ENCODE results near the gene CCDC30. TPM values are rescaled to one million over a fixed set of nuclear protein-coding genes. Genes with fewer than 3 reads are reported as not detected.

Gene CCDC30
- total RNA-seq, 1 experiment from 2014 or later: 4.4 TPM

- intact Hi-C loops (cut with micrococcal nuclease; ENCODE audit: unreplicated experiment): no loop called here
- peaks cover 57% of the 10 kb centered on the region for H3K4me1 Mint-ChIP-seq (ENCODE audit: low read depth, unreplicated experiment)
Measured at GRCh38 chr1:42682739-42683531, 219.8 kb downstream of the CCDC30 start.

GRCh38 chr1:42684139-42684538 lies 221.1 kb downstream of the CCDC30 start:
- Mint-ChIP-seq H3K36me3 (ENCODE audit: insufficient read depth, unreplicated experiment) (peaks cover 75% of the 10 kb centered on the region), H3K4me3 (ENCODE audit: low read depth, unreplicated experiment) (peak overlapping the region; percentile 80), H3K27me3 (ENCODE audit: unreplicated experiment) (no peaks in the 10 kb centered on the region), H3K9me3 (ENCODE audit: low read depth, unreplicated experiment) (no peaks in the 10 kb centered on the region), H3K4me1 (ENCODE audit: low read depth, unreplicated experiment) (peaks cover 67% of the 10 kb centered on the region), H3K27ac (ENCODE audit: unreplicated experiment) (peak overlapping the region; percentile 96)
- BruUV-seq (replicated peaks): no TSS peak
- DNase-seq: peak; percentile 25
- CTCF ChIA-PET: no interaction called here
- TF ChIP-seq CTCF (IDR thresholded peaks at IDR 0.05; ENCODE audit: unreplicated experiment): no peak
- intact Hi-C loops (cut with micrococcal nuclease; ENCODE audit: unreplicated experiment): no loop called here

More at GRCh38 chr1:42682739-42683531, 219.8 kb downstream of the CCDC30 start:
- Mint-ChIP-seq H3K27me3 (ENCODE audit: unreplicated experiment) (no peaks in the 10 kb centered on the region), H3K4me3 (ENCODE audit: low read depth, unreplicated experiment) (peak overlapping the region; percentile 80), H3K36me3 (ENCODE audit: insufficient read depth, unreplicated experiment) (peaks cover 67% of the 10 kb centered on the region), H3K27ac (ENCODE audit: unreplicated experiment) (peak overlapping the region; percentile 96), H3K9me3 (ENCODE audit: low read depth, unreplicated experiment) (no peaks in the 10 kb centered on the region)
- DNase-seq: peak; percentile 78
- no peak for TF ChIP-seq CTCF (IDR thresholded peaks at IDR 0.05; ENCODE audit: unreplicated experiment)
- no TSS peak for BruUV-seq (replicated peaks)
- CTCF ChIA-PET: interaction anchor here (0.5 to 1.6 kb wide), 8 partner anchors 9 to 224 kb away, joined by 3 to 16 read pairs (median 3); partner anchors contain the start of genes C1orf50, P3H1, PPIH and ZNF691

GRCh38 chr1:42686418-42686817 lies 223.3 kb downstream of the CCDC30 start:
- CTCF ChIA-PET: no interaction called here
- BruUV-seq (replicated peaks): no TSS peak
- H3K4me1 Mint-ChIP-seq (ENCODE audit: low read depth, unreplicated experiment): peaks cover 59% of the 10 kb centered on the region
- H3K27me3 Mint-ChIP-seq (ENCODE audit: unreplicated experiment): no peaks in the 10 kb centered on the region
- no peak overlapping the region for H3K27ac Mint-ChIP-seq (ENCODE audit: unreplicated experiment)
- TF ChIP-seq CTCF (IDR thresholded peaks at IDR 0.05; ENCODE audit: unreplicated experiment): no peak
- peak overlapping the region; percentile 80 for H3K4me3 Mint-ChIP-seq (ENCODE audit: low read depth, unreplicated experiment)
- H3K9me3 Mint-ChIP-seq (ENCODE audit: low read depth, unreplicated experiment): no peaks in the 10 kb centered on the region
- no peak for DNase-seq
- intact Hi-C loops (cut with micrococcal nuclease; ENCODE audit: unreplicated experiment): no loop called here
- H3K36me3 Mint-ChIP-seq (ENCODE audit: insufficient read depth, unreplicated experiment): peaks cover 69% of the 10 kb centered on the region

- no peaks in the 10 kb centered on the region for H3K27me3 Mint-ChIP-seq (ENCODE audit: unreplicated experiment)
- CTCF ChIA-PET: interaction anchor here (0.7 to 1.3 kb wide), 2 partner anchors 32 to 179 kb away, joined by 4 to 5 read pairs; partner anchors contain the start of gene PPIH
- no peaks in the 10 kb centered on the region for H3K9me3 Mint-ChIP-seq (ENCODE audit: low read depth, unreplicated experiment)
- no TSS peak for BruUV-seq (replicated peaks)
- no peak overlapping the region for H3K27ac Mint-ChIP-seq (ENCODE audit: unreplicated experiment)
- no peak for TF ChIP-seq CTCF (IDR thresholded peaks at IDR 0.05; ENCODE audit: unreplicated experiment)
- no peak for DNase-seq
- H3K4me3 Mint-ChIP-seq (ENCODE audit: low read depth, unreplicated experiment): peak overlapping the region; percentile 80
- peaks cover 69% of the 10 kb centered on the region for H3K4me1 Mint-ChIP-seq (ENCODE audit: low read depth, unreplicated experiment)
- H3K36me3 Mint-ChIP-seq (ENCODE audit: insufficient read depth, unreplicated experiment): peaks cover 61% of the 10 kb centered on the region
- intact Hi-C loops (cut with micrococcal nuclease; ENCODE audit: unreplicated experiment): loop anchor here (5.0 kb wide), 1 partner anchor 348 kb away; no protein-coding TSS in a partner anchor
Measured at GRCh38 chr1:42689912-42690311, 226.8 kb downstream of the CCDC30 start.

Data from Calu3 (cell line).